Adipocyte (in vitro differentiated cells): ENCODE data around the gene MOSPD2.
A peak's percentile ranks its signal among the peaks of the same experiment; 100 is the strongest.

Experiments
- DNase-seq: peaks from one replicate; pipeline ENCODE4 v3.0.0-alpha.2; 2015; ENCODE audit warnings: low read depth
- H3K27me3 ChIP-seq: replicated peaks from 2 replicates; pipeline ENCODE4 v1.7.0; 2013; ENCODE audit warnings: mild to moderate bottlenecking, low read length, moderate library complexity; ENCODE audit not compliant: control insufficient read depth, insufficient read depth
- H3K36me3 ChIP-seq: 2 replicates; pipeline ENCODE4 v1.7.0; 2013; ENCODE audit warnings: low read length, mild to moderate bottlenecking, moderate library complexity; ENCODE audit not compliant: control insufficient read depth, insufficient read depth, severe bottlenecking
- H3K4me1 ChIP-seq: 2 replicates; pipeline ENCODE4 v1.7.0; 2013; ENCODE audit warnings: mild to moderate bottlenecking, low read length, moderate library complexity; ENCODE audit not compliant: control insufficient read depth, insufficient read depth
- H3K4me3 ChIP-seq: 2 replicates; pipeline ENCODE4 v1.7.0; 2013; ENCODE audit warnings: mild to moderate bottlenecking, low read length, moderate library complexity
- H3K9ac ChIP-seq: 2 replicates; pipeline ENCODE4 v1.7.0; 2013; ENCODE audit warnings: mild to moderate bottlenecking, low read length, moderate library complexity
- H3K9me3 ChIP-seq: 2 replicates; pipeline ENCODE4 v1.7.0; 2013; ENCODE audit warnings: mild to moderate bottlenecking, low read length, moderate library complexity; ENCODE audit not compliant: control insufficient read depth

The MOSPD2 gene

DNA sequence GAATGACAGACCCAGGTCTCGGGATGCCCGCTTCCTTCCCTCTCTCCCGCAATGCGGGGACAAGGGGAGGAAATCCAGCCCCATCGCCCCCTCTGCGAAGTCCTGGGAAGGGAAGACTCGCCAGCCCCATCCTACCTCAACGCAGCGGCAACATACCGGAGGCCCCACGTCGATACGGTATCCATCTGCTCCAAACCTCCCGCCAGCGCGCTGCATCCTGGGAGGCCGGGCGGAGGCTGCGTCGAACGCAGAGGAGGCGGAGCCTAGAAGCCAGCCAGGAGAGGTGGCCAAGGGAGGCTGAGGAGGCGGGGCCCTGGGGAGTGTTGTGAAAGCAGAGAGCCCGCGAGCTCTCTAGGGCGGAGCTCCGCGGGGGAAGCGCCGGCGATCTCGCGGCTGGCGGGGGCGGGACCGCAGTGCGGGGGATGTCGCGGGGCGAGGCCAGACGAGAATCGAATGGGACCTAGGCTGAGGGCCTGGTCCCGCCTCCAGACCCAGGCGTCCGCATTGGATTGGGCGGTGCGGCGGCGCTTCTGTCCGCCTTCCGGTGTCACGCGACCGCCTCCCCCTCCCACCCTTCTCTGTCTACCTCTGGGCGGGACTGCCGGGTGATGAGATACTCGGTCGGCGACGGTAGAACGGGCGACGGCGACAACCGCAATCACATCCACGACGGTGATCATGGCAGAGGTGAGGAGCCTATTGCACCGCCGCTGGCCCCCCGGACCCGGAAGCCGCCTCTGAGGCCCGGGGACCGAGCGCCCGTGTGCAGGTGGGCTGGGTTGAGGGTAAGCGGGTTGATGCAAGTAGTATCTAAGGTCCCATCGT lies at the start of gene MOSPD2, which contains the start of gene FANCB:
Gene MOSPD2, plus strand, starts transcription at position 571 of the 825 bp plus-strand sequence. Its CDS starts 108 bp downstream, at position 679.
Gene FANCB, minus strand, starts transcription at position 219 of the 825 bp plus-strand sequence. CDS start 7,559 bp downstream, outside the sequence.
- DNase-seq = peak; percentile 96
- Histone ChIP-seq H3K9me3 (no peaks in the 10 kb centered on the region), H3K4me1 (peaks cover 9% of the 10 kb centered on the region), H3K4me3 (peak within 1 kb of the TSS; percentile 84), H3K27me3 (no peaks in the 10 kb centered on the region), H3K9ac (peak within 1 kb of the TSS; percentile 94), H3K36me3 (peaks cover 4% of the 10 kb centered on the region)

DNA sequence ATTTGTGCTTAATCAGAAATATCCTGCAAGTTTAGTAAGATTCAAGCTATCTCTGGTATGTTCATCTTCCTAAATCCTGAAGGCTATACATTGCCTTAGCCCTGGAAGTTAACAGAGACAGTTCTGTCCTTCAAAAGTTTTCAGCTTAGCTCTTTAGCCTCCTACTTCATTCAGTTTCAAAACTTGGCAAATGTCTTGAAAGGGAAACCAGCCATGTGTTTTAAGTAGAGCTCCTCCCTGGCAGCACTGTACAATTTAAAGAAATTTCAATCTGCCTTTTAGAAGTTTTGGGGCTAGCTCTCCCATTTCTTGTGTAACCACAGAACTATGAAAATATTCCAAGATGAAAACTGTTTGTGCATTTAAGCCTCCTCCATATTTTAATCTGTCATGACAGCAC lies 47.4 kb upstream of the MOSPD2 start:
- Histone ChIP-seq H3K9ac (no peak overlapping the region), H3K9me3 (no peaks in the 10 kb centered on the region), H3K4me1 (no peaks in the 10 kb centered on the region), H3K4me3 (no peak overlapping the region), H3K36me3 (no peaks in the 10 kb centered on the region), H3K27me3 (no peaks in the 10 kb centered on the region)
- DNase-seq = peak; percentile 42

DNA sequence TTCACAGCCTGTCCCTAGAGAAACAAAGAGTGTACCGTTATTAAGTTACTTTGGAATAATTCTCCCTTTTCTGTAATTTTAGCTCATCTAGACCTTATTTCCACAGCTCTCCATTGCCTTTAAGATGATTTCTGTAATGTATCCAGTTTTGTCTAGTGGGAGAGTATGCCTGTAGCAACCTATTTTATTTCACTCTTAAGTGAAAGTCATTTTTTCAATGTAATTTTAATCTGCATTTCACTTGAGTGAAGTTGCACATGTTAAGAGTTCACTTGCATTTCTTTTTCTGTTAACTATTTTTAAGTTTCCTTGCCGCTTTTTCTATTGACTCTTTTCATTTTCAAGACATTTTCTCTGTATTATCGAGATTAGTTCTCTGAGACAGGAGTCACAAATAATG lies 46.9 kb upstream of the MOSPD2 start:
- no peak for DNase-seq
- H3K9me3 ChIP-seq = no peaks in the 10 kb centered on the region
- H3K9ac ChIP-seq = no peak overlapping the region
- H3K36me3 ChIP-seq = no peaks in the 10 kb centered on the region
- H3K4me1 ChIP-seq = no peaks in the 10 kb centered on the region
- no peaks in the 10 kb centered on the region for H3K27me3 ChIP-seq
- no peak overlapping the region for H3K4me3 ChIP-seq

DNA sequence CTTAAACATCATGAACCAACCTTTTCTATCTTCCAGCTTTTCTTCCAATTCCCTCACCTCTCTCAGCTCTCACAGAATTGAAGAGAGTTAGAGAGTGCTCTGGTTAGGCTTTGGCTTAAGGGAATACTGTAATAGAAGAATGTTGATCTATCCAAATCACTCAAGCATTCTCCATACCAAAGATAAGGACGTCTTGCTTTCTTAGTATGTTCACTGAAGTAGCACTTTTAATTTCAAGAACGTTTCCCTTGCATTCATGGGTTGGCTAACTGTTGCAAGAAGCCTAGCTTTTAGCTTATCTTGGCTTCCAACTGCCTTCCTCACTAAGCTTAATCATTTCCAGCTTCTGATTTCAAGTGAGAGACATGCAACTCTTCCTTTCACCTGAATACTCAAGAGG lies 43.6 kb upstream of the MOSPD2 start:
- Histone ChIP-seq H3K4me3 (no peak overlapping the region), H3K9ac (no peak overlapping the region), H3K27me3 (no peaks in the 10 kb centered on the region), H3K9me3 (no peaks in the 10 kb centered on the region), H3K4me1 (no peaks in the 10 kb centered on the region), H3K36me3 (no peaks in the 10 kb centered on the region)
- DNase-seq = no peak

DNA sequence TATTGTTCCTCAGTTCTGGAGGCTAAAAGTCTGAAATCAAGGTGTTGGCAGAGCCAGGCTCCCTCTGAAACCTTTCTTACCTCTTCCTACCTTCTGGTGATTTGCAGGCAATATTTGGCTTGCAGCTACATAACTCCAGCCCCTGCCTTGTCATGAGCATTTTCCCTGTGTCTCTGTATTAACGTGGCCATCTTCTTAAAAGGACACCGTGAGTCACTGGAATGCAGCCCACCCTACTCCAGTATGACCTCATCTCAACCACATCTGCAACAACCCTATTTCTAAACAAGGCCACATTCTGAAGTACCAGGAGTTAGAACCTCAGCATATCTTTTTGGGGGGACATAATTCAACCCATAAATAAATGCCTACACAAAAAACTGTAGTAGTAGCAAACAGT lies 41.1 kb upstream of the MOSPD2 start:
- H3K27me3 ChIP-seq = no peaks in the 10 kb centered on the region
- H3K4me1 ChIP-seq = no peaks in the 10 kb centered on the region
- no peak overlapping the region for H3K4me3 ChIP-seq
- H3K36me3 ChIP-seq = no peaks in the 10 kb centered on the region
- DNase-seq = peak; percentile 3
- no peaks in the 10 kb centered on the region for H3K9me3 ChIP-seq
- H3K9ac ChIP-seq = no peak overlapping the region

DNA sequence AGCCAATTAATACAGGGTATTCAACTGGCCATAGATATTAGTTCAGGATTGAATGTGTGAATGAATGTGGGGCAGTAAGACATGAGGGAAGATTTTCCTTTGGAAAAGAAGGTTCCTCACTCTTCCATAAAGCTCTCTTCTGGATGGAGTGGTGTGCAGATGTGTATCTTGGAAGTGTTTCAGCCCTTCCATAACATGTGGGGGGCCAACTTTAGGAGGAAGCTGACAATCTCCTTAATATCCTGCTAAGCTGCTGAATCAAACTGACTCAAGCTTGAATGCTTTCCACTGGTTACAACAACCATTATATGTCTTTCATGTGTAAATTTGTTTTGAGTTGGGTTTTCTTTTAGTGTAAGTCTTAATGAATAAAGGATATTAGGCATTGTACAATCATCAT lies 40.6 kb upstream of the MOSPD2 start:
- no peak overlapping the region for H3K9ac ChIP-seq
- H3K9me3 ChIP-seq = no peaks in the 10 kb centered on the region
- no peaks in the 10 kb centered on the region for H3K36me3 ChIP-seq
- no peaks in the 10 kb centered on the region for H3K4me1 ChIP-seq
- H3K27me3 ChIP-seq = no peaks in the 10 kb centered on the region
- no peak overlapping the region for H3K4me3 ChIP-seq
- no peak for DNase-seq

DNA sequence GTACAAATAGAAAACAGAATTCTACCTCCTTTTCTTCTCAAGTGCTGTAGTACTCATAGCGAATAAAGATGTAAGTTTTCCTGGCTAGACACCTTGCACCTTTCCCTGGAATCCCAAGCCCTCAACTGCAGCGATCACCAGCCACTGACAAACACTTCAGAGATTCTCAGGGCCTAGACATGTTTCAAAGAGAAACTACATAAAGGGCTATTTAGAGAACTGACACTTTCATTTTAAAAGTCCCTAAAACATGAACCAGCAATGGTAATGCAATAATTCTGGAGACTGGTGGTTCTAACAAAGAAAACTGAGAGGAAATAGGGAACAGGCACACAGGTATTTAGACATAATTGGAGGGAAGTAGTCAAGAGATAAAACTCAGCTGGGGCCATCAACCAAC lies 36.1 kb upstream of the MOSPD2 start:
- no peaks in the 10 kb centered on the region for H3K4me1 ChIP-seq
- H3K9me3 ChIP-seq = no peaks in the 10 kb centered on the region
- no peaks in the 10 kb centered on the region for H3K27me3 ChIP-seq
- no peak for DNase-seq
- no peak overlapping the region for H3K9ac ChIP-seq
- H3K4me3 ChIP-seq = no peak overlapping the region
- no peaks in the 10 kb centered on the region for H3K36me3 ChIP-seq

DNA sequence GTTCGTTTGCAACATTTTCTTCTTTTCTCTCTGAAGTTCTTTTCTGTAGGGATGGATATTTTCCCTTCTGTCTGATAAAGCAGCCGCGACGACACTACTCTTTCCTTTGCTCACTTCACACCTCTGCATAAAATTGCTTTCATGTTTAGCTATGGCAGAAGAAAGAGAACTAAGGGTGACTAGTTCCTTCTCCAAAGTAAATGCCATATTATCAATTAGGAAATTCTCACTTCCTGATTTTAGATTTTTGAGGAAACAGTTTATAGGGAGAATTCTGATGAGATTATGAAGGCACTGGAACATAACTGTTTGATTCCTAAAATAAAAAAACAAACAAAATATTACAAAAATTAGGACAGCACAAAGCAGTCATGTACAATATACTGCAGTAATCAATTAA lies 29.6 kb upstream of the MOSPD2 start:
- H3K9ac ChIP-seq = no peak overlapping the region

DNA sequence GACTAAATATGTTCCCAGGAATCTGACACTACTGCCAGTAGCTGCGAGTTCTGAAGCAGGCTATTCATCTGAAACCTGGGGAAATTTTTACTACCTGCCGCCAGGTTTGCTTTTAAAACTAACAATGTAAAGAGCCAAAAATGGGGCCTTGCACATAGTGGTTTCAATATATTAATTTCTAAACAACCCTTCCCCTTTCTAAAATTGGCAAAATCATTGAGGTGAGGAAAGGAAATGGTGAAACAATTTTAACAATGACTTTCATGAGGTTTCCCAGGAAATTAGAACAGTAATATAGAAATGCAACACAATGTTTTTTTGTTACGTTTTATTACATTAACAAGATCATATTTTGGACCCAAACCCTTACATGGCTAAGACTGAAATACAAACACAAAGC lies 21.7 kb upstream of the MOSPD2 start:
- Histone ChIP-seq H3K27me3 (no peaks in the 10 kb centered on the region), H3K36me3 (no peaks in the 10 kb centered on the region), H3K9me3 (peaks cover 3% of the 10 kb centered on the region), H3K4me3 (no peak overlapping the region), H3K9ac (no peak overlapping the region), H3K4me1 (no peaks in the 10 kb centered on the region)
- no peak for DNase-seq

More for the DNA sequence above, 29.6 kb upstream of the MOSPD2 start:
- no peak for DNase-seq
- no peaks in the 10 kb centered on the region for H3K36me3 ChIP-seq
- H3K27me3 ChIP-seq = no peaks in the 10 kb centered on the region
- no peaks in the 10 kb centered on the region for H3K9me3 ChIP-seq
- no peaks in the 10 kb centered on the region for H3K4me1 ChIP-seq
- no peak overlapping the region for H3K4me3 ChIP-seq

DNA sequence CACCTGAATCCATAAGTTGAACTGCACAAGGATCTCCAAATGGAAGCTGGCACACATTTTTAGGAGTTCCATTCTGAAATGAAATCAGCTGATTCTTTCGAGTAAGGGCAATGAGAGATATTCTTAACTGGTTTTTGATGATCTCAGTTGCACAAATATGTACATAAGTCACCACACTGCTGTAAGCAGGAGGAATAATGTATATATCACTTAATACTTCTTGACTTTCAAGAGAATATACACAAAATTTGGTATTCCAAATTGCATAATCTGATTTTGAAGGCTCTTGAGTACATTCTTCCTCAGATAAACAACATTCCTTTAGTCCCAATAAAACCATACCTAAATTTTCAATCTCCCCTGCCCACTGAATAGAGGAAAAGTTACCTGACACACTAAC lies 8.6 kb upstream of the MOSPD2 start:
- H3K36me3 ChIP-seq = no peaks in the 10 kb centered on the region
- peaks cover 13% of the 10 kb centered on the region for H3K4me1 ChIP-seq
- no peak overlapping the region for H3K9ac ChIP-seq
- peak; percentile 38 for DNase-seq
- H3K9me3 ChIP-seq = peaks cover 16% of the 10 kb centered on the region
- no peaks in the 10 kb centered on the region for H3K27me3 ChIP-seq
- no peak overlapping the region for H3K4me3 ChIP-seq

DNA sequence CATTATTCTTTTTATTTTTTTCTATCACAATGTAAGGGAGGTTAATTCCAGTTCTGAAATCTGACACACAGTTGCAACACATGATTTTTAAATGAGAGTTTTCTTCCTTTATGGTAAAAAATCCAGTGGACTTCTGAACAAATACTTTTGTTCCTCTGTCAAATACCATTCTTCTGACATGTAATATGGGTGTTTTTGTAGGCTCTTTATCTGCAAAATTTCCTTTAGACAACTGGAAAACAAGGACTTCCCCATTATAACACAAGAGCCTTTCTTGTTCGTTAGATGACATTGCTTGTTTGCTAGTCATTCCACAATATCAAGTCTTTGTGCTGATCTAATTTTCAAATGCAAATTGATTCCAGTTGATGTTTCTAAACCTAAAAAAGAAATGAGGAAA lies 8.0 kb upstream of the MOSPD2 start:
- peaks cover 13% of the 10 kb centered on the region for H3K4me1 ChIP-seq
- no peak overlapping the region for H3K4me3 ChIP-seq
- peaks cover 16% of the 10 kb centered on the region for H3K9me3 ChIP-seq
- DNase-seq = peak; percentile 59
- H3K36me3 ChIP-seq = no peaks in the 10 kb centered on the region
- no peaks in the 10 kb centered on the region for H3K27me3 ChIP-seq
- H3K9ac ChIP-seq = no peak overlapping the region

DNA sequence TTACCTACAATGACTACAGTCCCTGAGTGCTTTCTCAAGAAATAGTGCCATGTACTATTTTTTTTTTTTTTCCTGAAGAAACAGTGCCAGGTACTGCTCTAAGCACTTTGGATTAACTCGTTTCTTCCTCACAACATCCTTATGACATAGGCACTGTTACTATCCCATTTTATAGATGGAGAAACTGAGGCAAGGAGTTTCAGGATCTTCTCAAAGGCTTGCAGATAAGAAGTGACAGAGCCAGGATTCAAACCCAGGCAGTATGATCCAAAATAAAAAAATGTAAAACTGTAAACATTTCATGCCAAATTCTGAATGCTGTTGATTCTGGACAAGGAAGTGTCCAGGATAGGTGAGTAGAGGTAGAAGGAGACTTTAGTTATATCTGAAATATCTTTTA lies 1.5 kb upstream of the MOSPD2 start:
- no peak overlapping the region for H3K4me3 ChIP-seq
- peaks cover 12% of the 10 kb centered on the region for H3K9me3 ChIP-seq
- H3K27me3 ChIP-seq = no peaks in the 10 kb centered on the region
- no peak overlapping the region for H3K9ac ChIP-seq
- no peak for DNase-seq
- H3K4me1 ChIP-seq = peaks cover 9% of the 10 kb centered on the region
- peaks cover 4% of the 10 kb centered on the region for H3K36me3 ChIP-seq
